H9 (cell line): Measurements from ENCODE around the gene PPFIA2. TPM values are rescaled to one million over a fixed set of nuclear protein-coding genes. Genes with fewer than 3 reads are reported as not detected.

Experiments used
- DNase-seq: peaks from one replicate; pipeline ENCODE4 v3.0.0-alpha.2; 2017
- H2AFZ ChIP-seq: one replicate; pipeline ENCODE4 v1.6.1; 2013; ENCODE audit warnings: mild to moderate bottlenecking, low read length, control low read depth, moderate library complexity
- H2AK5ac ChIP-seq: 2 replicates; pipeline ENCODE4 v1.6.1; 2013; ENCODE audit warnings: low read length, control low read depth, mixed read lengths; ENCODE audit not compliant: insufficient read length
- H2BK120ac ChIP-seq: one replicate; pipeline ENCODE4 v1.6.1; 2013; ENCODE audit warnings: low read depth, mild to moderate bottlenecking, low read length, control low read depth, inconsistent platforms; ENCODE audit not compliant: poor library complexity, severe bottlenecking
- H2BK12ac ChIP-seq: 2 replicates; pipeline ENCODE4 v1.6.1; 2013; ENCODE audit warnings: low read length, control low read depth, mixed read lengths, low read depth; ENCODE audit not compliant: insufficient read length
- H2BK15ac ChIP-seq: 2 replicates; pipeline ENCODE4 v1.6.1; 2013; ENCODE audit warnings: low read depth, low read length, control low read depth
- H2BK20ac ChIP-seq: one replicate; pipeline ENCODE4 v1.6.1; 2013; ENCODE audit warnings: low read depth, mild to moderate bottlenecking, low read length, control low read depth, inconsistent platforms; ENCODE audit not compliant: poor library complexity, severe bottlenecking
- H2BK5ac ChIP-seq: 2 replicates; pipeline ENCODE4 v1.6.1; 2013; ENCODE audit warnings: low read length, control low read depth, mixed read lengths; ENCODE audit not compliant: insufficient read length
- H3K14ac ChIP-seq: 2 replicates; pipeline ENCODE4 v1.6.1; 2013; ENCODE audit warnings: low read length, control low read depth; ENCODE audit not compliant: insufficient read depth
- H3K18ac ChIP-seq: 2 replicates; pipeline ENCODE4 v1.6.1; 2013; ENCODE audit warnings: low read depth, mild to moderate bottlenecking, mixed read lengths, low read length, control low read depth; ENCODE audit not compliant: insufficient read length
- H3K23ac ChIP-seq: 2 replicates; pipeline ENCODE4 v1.6.1; 2013; ENCODE audit warnings: low read length, control low read depth, mixed read lengths, low read depth; ENCODE audit not compliant: insufficient read length
- H3K23me2 ChIP-seq: 2 replicates; pipeline ENCODE4 v1.6.1; 2013; ENCODE audit warnings: low read depth, mild to moderate bottlenecking, mixed read lengths, low read length, control low read depth; ENCODE audit not compliant: insufficient read length, poor library complexity, severe bottlenecking
- H3K27ac ChIP-seq: 2 replicates; pipeline ENCODE4 v1.5.1; 2013; ENCODE audit warnings: low read length, control low read depth, mixed read lengths, low read depth; ENCODE audit not compliant: insufficient read length
- H3K27me3 ChIP-seq: 2 replicates; pipeline ENCODE4 v1.6.1; 2013; ENCODE audit warnings: low read length, control low read depth, inconsistent platforms; ENCODE audit not compliant: insufficient read depth
- H3K4ac ChIP-seq: 2 replicates; pipeline ENCODE4 v1.6.1; 2013; ENCODE audit warnings: low read depth, mild to moderate bottlenecking, control low read depth, inconsistent platforms, low read length, moderate library complexity
- H3K4me1 ChIP-seq: 2 replicates; pipeline ENCODE4 v1.6.1; 2013; ENCODE audit warnings: low read length, control low read depth, inconsistent platforms; ENCODE audit not compliant: insufficient read depth
- H3K4me2 ChIP-seq: 2 replicates; pipeline ENCODE4 v1.6.1; 2013; ENCODE audit warnings: low read length, control low read depth, mixed read lengths; ENCODE audit not compliant: insufficient read length, insufficient read depth
- H3K56ac ChIP-seq: 2 replicates; pipeline ENCODE4 v1.6.1; 2013; ENCODE audit warnings: low read depth, mild to moderate bottlenecking, mixed read lengths, low read length, control low read depth; ENCODE audit not compliant: insufficient read length
- H3K79me1 ChIP-seq: 2 replicates; pipeline ENCODE4 v1.6.1; 2013; ENCODE audit warnings: low read depth, mild to moderate bottlenecking, moderate library complexity, low read length, control low read depth, inconsistent platforms; ENCODE audit not compliant: insufficient read depth, poor library complexity, severe bottlenecking
- H3K79me2 ChIP-seq: 2 replicates; pipeline ENCODE4 v1.6.1; 2013; ENCODE audit warnings: low read length, control low read depth, inconsistent platforms; ENCODE audit not compliant: insufficient read depth
- H3K9ac ChIP-seq: 2 replicates; pipeline ENCODE4 v1.6.1; 2013; ENCODE audit warnings: low read length, control low read depth, mixed read lengths; ENCODE audit not compliant: insufficient read length; ENCODE audit errors: extremely low read depth
- H3K9me3 ChIP-seq: one replicate; pipeline ENCODE4 v1.6.1; 2013; ENCODE audit warnings: low read depth, low read length, inconsistent platforms; ENCODE audit not compliant: control insufficient read depth
- H3T11ph ChIP-seq: one replicate; pipeline ENCODE4 v1.6.1; 2013; ENCODE audit warnings: mild to moderate bottlenecking, low read length, control low read depth, inconsistent platforms
- H4K20me1 ChIP-seq: one replicate; pipeline ENCODE4 v1.6.1; 2013; ENCODE audit not compliant: control insufficient read depth, insufficient read length, insufficient read depth
- H4K5ac ChIP-seq: 2 replicates; pipeline ENCODE4 v1.6.1; 2013; ENCODE audit warnings: low read depth, mild to moderate bottlenecking, mixed read lengths, low read length, control low read depth; ENCODE audit not compliant: insufficient read length
- H4K8ac ChIP-seq: replicated peaks from 2 replicates; pipeline ENCODE4 v1.6.1; 2013; ENCODE audit warnings: low read length, control low read depth, mixed read lengths, low read depth; ENCODE audit not compliant: insufficient read length
- H4K91ac ChIP-seq: 2 replicates; pipeline ENCODE4 v1.6.1; 2013; ENCODE audit warnings: low read depth, mild to moderate bottlenecking, moderate library complexity, mixed read lengths, low read length, control low read depth; ENCODE audit not compliant: insufficient read length
- H3K27ac Mint-ChIP-seq, 3 experiments: 2 replicates in 2 of 3; 3 replicates in 1 of 3; pipeline ENCODE4 v1.8.0; 2020 to 2021; ENCODE audit warnings: mixed read lengths in 3 of 3, mild to moderate bottlenecking in 1 of 3, moderate library complexity in 1 of 3
- H3K27me3 Mint-ChIP-seq: 2 replicates; pipeline ENCODE4 v1.8.0; 2021; ENCODE audit warnings: low read depth, mild to moderate bottlenecking, moderate library complexity, mixed read lengths
- H3K36me3 Mint-ChIP-seq, 3 experiments: 2 replicates in 2 of 3; 3 replicates in 1 of 3; pipeline ENCODE4 v1.8.0; 2020 to 2021; ENCODE audit warnings: low read depth in 3 of 3, mixed read lengths in 3 of 3; ENCODE audit not compliant: insufficient read depth in 1 of 3
- H3K4me1 Mint-ChIP-seq, 2 experiments: 2 replicates each; pipeline ENCODE4 v1.8.0; 2020; ENCODE audit warnings: mixed read lengths in 2 of 2
- H3K4me3 Mint-ChIP-seq, 2 experiments: 2 replicates in 1 of 2; 3 replicates in 1 of 2; pipeline ENCODE4 v1.8.0; 2020 to 2021; ENCODE audit warnings: mild to moderate bottlenecking in 2 of 2, mixed read lengths in 2 of 2, moderate library complexity in 1 of 2
- H3K9me3 Mint-ChIP-seq, 2 experiments: 2 replicates in 1 of 2; 3 replicates in 1 of 2; pipeline ENCODE4 v1.8.0; 2020; ENCODE audit warnings: mild to moderate bottlenecking in 2 of 2, mixed read lengths in 2 of 2, moderate library complexity in 1 of 2
- WGBS: extraction: QIAGEN DNeasy Blood & Tissue Kit; methylation state at CpG from one replicate; pipeline ENCODE4 v1.1.7; 2013; ENCODE audit warnings: missing lambda C conversion rate, low lambda C conversion rate, mixed read lengths; ENCODE audit not compliant: insufficient read length; ENCODE audit errors: extremely low coverage; 5-methylcytosine and 5-hydroxymethylcytosine counted together
- total RNA-seq: library from RNA; stranded (reverse); gene quantifications from 2 replicates; pipeline ENCODE4 v1.2.1, GENCODE V29; 2021
- TF ChIP-seq, protein P1 (sequence below): fragments of 200-600 bp; sonication (generic); conservative IDR thresholded peaks from 3 replicates; pipeline ENCODE4 v1.8.0; 2021; ENCODE audit warnings: antibody characterized with exemption, mild to moderate bottlenecking

PPFIA2 gene
- total RNA-seq, 1 experiment from 2014 or later, result 1.3 TPM

DNA sequence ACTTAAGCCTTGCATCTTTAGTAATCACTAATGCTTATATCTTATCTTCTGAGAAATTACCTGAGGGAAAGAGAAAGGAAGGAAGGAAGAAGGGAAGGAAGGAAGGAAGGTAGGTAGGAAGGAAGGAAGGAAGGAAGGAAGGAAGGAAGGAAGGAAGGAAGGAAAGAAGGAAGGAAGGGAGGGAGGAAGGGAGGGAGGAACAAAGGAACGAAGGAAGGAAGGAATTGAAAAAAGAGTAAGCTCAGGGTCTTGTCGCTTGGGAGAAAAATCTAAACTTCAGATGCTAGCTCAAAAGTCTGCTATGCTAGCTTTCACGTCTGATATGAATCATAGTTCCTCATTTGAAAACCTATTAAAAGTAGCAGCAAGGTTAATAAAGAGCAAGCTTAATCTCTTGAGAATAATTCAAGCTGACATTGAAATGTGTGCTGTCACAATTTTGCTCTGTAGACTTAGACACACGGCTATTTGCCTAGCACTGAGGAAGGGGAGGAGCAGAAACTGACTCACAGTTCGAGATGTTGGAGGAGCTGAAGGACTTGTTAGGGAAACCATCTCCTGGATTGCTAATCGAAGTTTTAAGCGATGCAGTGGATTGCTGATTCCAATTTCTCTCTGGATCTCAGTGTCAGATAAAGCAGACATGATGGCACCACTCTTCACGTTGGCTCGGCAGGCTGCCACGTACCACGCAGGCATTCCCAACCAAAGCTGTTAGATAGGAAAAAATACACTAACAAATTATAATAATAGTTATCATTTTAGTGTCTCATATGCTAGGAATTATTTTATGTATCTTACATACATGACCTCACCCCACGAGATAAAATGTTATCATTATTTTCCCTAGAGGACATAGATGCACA is 464.6 kb downstream of the PPFIA2 start:
- WGBS, result no CpG with 5 or more reads among the region's 12 CpGs
- no peaks in the 10 kb centered on the region for H3K4me1 ChIP-seq
- H3K4me2 ChIP-seq, result no peak overlapping the region
- no peak overlapping the region for H2AK5ac ChIP-seq
- H2BK5ac ChIP-seq, result no peak overlapping the region
- no peak overlapping the region for H4K8ac ChIP-seq
- H4K20me1 ChIP-seq, result no peaks in the 10 kb centered on the region
- no peak overlapping the region for H3K4ac ChIP-seq
- DNase-seq, result no peak
- H2AFZ ChIP-seq, result no peak overlapping the region
- no peak overlapping the region for H3K18ac ChIP-seq
- H3K79me1 ChIP-seq, result no peaks in the 10 kb centered on the region
- no peaks in the 10 kb centered on the region; the same call in 1 of the 2 replicates for H3K27me3 Mint-ChIP-seq
- no peaks in the 10 kb centered on the region; a peak in 1 of 5 replicates for H3K9me3 Mint-ChIP-seq
- H3K9me3 ChIP-seq, result no peaks in the 10 kb centered on the region
- no peaks in the 10 kb centered on the region for H3K36me3 Mint-ChIP-seq
- H2BK20ac ChIP-seq, result no peak overlapping the region
- H3K27ac ChIP-seq, result no peak overlapping the region
- H3K27ac Mint-ChIP-seq, result no peak overlapping the region
- H3K9ac ChIP-seq, result no peak overlapping the region
- H3K23me2 ChIP-seq, result no peaks in the 10 kb centered on the region
- H4K5ac ChIP-seq, result no peak overlapping the region
- no peaks in the 10 kb centered on the region for H3K27me3 ChIP-seq
- no peak overlapping the region for H2BK12ac ChIP-seq
- H3K79me2 ChIP-seq, result no peaks in the 10 kb centered on the region
- no peak overlapping the region for H3K4me3 Mint-ChIP-seq
- H2BK15ac ChIP-seq, result no peak overlapping the region
- TF ChIP-seq, protein P1, sequence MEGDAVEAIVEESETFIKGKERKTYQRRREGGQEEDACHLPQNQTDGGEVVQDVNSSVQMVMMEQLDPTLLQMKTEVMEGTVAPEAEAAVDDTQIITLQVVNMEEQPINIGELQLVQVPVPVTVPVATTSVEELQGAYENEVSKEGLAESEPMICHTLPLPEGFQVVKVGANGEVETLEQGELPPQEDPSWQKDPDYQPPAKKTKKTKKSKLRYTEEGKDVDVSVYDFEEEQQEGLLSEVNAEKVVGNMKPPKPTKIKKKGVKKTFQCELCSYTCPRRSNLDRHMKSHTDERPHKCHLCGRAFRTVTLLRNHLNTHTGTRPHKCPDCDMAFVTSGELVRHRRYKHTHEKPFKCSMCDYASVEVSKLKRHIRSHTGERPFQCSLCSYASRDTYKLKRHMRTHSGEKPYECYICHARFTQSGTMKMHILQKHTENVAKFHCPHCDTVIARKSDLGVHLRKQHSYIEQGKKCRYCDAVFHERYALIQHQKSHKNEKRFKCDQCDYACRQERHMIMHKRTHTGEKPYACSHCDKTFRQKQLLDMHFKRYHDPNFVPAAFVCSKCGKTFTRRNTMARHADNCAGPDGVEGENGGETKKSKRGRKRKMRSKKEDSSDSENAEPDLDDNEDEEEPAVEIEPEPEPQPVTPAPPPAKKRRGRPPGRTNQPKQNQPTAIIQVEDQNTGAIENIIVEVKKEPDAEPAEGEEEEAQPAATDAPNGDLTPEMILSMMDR, result no peak
- no peak overlapping the region for H2BK120ac ChIP-seq
- no peaks in the 10 kb centered on the region for H3K4me1 Mint-ChIP-seq
- H3K23ac ChIP-seq, result no peak overlapping the region
- H4K91ac ChIP-seq, result no peak overlapping the region
- H3K56ac ChIP-seq, result no peak overlapping the region
- no peak overlapping the region for H3T11ph ChIP-seq
- H3K14ac ChIP-seq, result no peak overlapping the region
